ENCODE results near the gene SKI.

DNA sequence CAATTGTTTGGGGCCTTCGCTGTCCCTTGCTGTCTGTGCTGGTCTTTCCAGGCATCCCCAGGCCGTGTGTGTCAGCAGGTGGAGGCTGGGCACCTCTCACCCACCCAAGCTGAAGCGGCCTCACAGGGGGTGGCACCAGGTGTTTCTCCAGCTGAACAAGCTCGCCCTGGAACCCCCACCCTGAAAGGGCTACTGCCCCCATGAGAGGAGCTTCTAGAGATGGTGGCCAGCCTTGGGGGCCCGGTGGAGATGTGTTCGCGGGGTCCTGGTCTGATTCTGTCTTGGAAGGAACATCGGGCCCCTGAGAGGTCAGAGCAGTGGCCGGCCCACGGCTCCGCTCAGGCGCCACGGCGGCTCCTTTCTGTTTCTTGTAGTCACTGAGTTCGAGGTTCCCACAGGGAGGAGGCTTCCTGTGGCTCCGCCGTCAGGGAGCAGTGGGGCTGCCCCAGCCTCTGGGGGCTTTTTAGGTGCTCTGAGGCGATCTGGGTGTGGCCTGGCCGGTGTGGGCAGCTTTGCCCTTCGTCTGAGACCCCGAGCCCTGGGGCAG is 46.9 kb downstream of the SKI start:
- TF ChIP-seq, protein P1, sequence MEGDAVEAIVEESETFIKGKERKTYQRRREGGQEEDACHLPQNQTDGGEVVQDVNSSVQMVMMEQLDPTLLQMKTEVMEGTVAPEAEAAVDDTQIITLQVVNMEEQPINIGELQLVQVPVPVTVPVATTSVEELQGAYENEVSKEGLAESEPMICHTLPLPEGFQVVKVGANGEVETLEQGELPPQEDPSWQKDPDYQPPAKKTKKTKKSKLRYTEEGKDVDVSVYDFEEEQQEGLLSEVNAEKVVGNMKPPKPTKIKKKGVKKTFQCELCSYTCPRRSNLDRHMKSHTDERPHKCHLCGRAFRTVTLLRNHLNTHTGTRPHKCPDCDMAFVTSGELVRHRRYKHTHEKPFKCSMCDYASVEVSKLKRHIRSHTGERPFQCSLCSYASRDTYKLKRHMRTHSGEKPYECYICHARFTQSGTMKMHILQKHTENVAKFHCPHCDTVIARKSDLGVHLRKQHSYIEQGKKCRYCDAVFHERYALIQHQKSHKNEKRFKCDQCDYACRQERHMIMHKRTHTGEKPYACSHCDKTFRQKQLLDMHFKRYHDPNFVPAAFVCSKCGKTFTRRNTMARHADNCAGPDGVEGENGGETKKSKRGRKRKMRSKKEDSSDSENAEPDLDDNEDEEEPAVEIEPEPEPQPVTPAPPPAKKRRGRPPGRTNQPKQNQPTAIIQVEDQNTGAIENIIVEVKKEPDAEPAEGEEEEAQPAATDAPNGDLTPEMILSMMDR (IDR thresholded peaks at IDR 0.05), result no peak
- no peak for TF ChIP-seq POLR2A (IDR thresholded peaks at IDR 0.05)
